Measurements from ENCODE around the gene LENEP. TPM values are rescaled to one million over a fixed set of nuclear protein-coding genes. Genes with fewer than 3 reads are reported as not detected.

LENEP gene
- total RNA-seq, 4 donors from 2014 or later: not detected

DNA sequence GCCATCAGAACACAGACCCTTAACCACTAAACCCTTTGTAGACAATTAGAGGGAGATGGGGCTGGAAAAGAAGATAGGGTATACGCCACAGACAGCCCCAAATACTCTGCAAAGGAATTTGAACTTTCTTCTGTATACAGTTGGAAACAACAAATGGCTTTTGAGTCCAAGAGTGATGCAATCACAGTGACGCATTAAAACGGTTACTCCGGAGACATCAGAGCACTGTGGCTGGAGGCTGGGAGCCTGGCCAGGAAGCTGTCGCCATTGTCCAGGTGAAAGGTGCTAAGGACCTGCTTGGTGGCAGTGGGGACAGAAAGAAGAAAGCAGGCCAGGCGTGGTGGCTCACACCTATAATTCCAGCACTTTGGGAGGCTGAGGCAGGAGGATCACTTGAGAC, 6.1 kb upstream of the LENEP start:
- in situ Hi-C loops (cut with MboI; ENCODE audit: low pct_ligation_motif_present in 1 of 4, low pct_unique_long_range_greater_than_20kb in 1 of 4, low sequenced_read_pairs in 3 of 4) (no loop called here), intact Hi-C loops (cut with DNase I; ENCODE audit: low total_unique reads) (no loop called here)
- Histone ChIP-seq H3K36me3 (peaks cover 0 to 9% (median 0%) of the 10 kb centered on the region in 4 donors), H3K27ac (no peak overlapping the region), H3K27me3 (no peaks in the 10 kb centered on the region), H3K4me3 (no peak overlapping the region), H3K4me1 (peaks cover 12 to 26% (median 20%) of the 10 kb centered on the region in 4 donors), H3K9me3 (no peaks in the 10 kb centered on the region)
- TF ChIP-seq EP300 (IDR thresholded peaks at IDR 0.05; ENCODE audit: low read depth): no peak
- TF ChIP-seq POLR2AphosphoS5 (IDR thresholded peaks at IDR 0.05): no peak
- no peak for TF ChIP-seq POLR2A (IDR thresholded peaks at IDR 0.05)
- TF ChIP-seq, protein P1, sequence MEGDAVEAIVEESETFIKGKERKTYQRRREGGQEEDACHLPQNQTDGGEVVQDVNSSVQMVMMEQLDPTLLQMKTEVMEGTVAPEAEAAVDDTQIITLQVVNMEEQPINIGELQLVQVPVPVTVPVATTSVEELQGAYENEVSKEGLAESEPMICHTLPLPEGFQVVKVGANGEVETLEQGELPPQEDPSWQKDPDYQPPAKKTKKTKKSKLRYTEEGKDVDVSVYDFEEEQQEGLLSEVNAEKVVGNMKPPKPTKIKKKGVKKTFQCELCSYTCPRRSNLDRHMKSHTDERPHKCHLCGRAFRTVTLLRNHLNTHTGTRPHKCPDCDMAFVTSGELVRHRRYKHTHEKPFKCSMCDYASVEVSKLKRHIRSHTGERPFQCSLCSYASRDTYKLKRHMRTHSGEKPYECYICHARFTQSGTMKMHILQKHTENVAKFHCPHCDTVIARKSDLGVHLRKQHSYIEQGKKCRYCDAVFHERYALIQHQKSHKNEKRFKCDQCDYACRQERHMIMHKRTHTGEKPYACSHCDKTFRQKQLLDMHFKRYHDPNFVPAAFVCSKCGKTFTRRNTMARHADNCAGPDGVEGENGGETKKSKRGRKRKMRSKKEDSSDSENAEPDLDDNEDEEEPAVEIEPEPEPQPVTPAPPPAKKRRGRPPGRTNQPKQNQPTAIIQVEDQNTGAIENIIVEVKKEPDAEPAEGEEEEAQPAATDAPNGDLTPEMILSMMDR (IDR thresholded peaks at IDR 0.05): no peak
- 53 to 79% methylated on average over 5 to 6 of the region's 6 CpGs for WGBS, 2 donors (ENCODE audit: low coverage in 1 of 2)
- no peak for DNase-seq

- 87% methylated on average over 17 of the region's 17 CpGs; no CpG with 5 or more reads in 1 of the 2 donors for WGBS, 2 donors (ENCODE audit: low coverage in 1 of 2)
Measured at GRCh38 chr1:154988058-154988954, 5.1 kb upstream of the LENEP start.

DNA sequence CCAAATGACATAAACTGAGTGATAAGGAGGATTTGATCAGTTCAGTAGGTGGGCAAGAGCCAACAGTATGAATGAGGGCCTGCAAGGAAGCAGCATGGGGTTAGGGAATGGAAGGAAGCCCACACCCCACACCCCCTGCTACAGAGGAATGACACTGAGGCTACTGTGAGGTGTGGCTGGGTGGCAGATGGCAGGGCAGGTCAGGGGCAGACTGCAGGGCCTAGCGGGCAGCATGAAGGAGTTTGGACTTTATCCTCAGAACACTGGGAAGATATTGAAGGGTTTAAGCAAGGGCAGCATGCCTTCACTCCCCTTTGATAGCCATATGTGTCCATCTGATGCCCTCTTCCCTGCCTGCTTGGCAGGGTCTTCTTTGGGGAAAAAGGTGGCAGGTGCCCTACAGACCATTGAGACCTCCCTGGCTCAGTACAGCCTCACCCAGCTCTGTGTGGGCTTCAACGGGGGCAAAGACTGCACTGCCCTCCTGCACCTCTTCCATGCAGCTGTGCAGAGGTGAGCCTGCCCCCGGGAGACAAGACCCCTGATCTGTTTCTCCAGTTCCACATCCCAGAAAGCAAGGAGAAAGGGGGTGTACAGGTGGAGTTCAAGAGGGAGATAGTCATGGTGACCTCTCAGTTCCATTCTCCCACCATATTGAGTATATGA, 4.1 kb upstream of the LENEP start:
- 74% methylated on average over 3 of the region's 3 CpGs; no CpG with 5 or more reads in 1 of the 2 donors for WGBS, 2 donors (ENCODE audit: low coverage in 1 of 2)
- DNase-seq: no peak

More at GRCh38 chr1:154988058-154988954, 5.1 kb upstream of the LENEP start:
- in situ Hi-C loops (cut with MboI; ENCODE audit: low pct_ligation_motif_present in 1 of 4, low pct_unique_long_range_greater_than_20kb in 1 of 4, low sequenced_read_pairs in 3 of 4) (no loop called here), intact Hi-C loops (cut with DNase I; ENCODE audit: low total_unique reads) (no loop called here)
- Histone ChIP-seq H3K4me1 (peaks cover 7 to 21% (median 15%) of the 10 kb centered on the region in 4 donors), H3K4me3 (no peak overlapping the region), H3K27me3 (no peaks in the 10 kb centered on the region), H3K36me3 (peaks cover 0 to 9% (median 0%) of the 10 kb centered on the region in 4 donors), H3K27ac (no peak overlapping the region), H3K9me3 (no peaks in the 10 kb centered on the region)
- DNase-seq: no peak
- TF ChIP-seq, protein P1 (IDR thresholded peaks at IDR 0.05): no peak
- no peak for TF ChIP-seq EP300 (IDR thresholded peaks at IDR 0.05; ENCODE audit: low read depth)

GRCh38 chr1:154990276-154990675, 3.1 kb upstream of the LENEP start:
- DNase-seq: no peak

More for the DNA sequence above, 4.1 kb upstream of the LENEP start:
- intact Hi-C loops (cut with DNase I; ENCODE audit: low total_unique reads) (no loop called here), in situ Hi-C loops (cut with MboI; ENCODE audit: low pct_ligation_motif_present in 1 of 4, low pct_unique_long_range_greater_than_20kb in 1 of 4, low sequenced_read_pairs in 3 of 4) (no loop called here)
- Histone ChIP-seq H3K27ac (no peak overlapping the region), H3K36me3 (peaks cover 0 to 9% (median 0%) of the 10 kb centered on the region in 4 donors), H3K4me3 (no peak overlapping the region), H3K9me3 (no peaks in the 10 kb centered on the region), H3K4me1 (peaks cover under 1 to 12% (median 6%) of the 10 kb centered on the region in 4 donors), H3K27me3 (no peaks in the 10 kb centered on the region)
- TF ChIP-seq POLR2A (IDR thresholded peaks at IDR 0.05) (no peak), POLR2AphosphoS5 (IDR thresholded peaks at IDR 0.05) (peak in 1 of 3 donors; percentile 10)

More at GRCh38 chr1:154990276-154990675, 3.1 kb upstream of the LENEP start:
- 91% methylated on average over 7 of the region's 8 CpGs; no CpG with 5 or more reads in 1 of the 2 donors for WGBS, 2 donors (ENCODE audit: low coverage in 1 of 2)
- intact Hi-C loops (cut with DNase I; ENCODE audit: low total_unique reads): no loop called here
- Histone ChIP-seq H3K4me1 (peaks cover 0 to 8% (median 4%) of the 10 kb centered on the region in 4 donors), H3K36me3 (peaks cover 0 to 9% (median 0%) of the 10 kb centered on the region in 4 donors), H3K27ac (no peak overlapping the region), H3K4me3 (no peak overlapping the region), H3K27me3 (no peaks in the 10 kb centered on the region), H3K9me3 (no peaks in the 10 kb centered on the region)
- no peak for TF ChIP-seq POLR2AphosphoS5 (IDR thresholded peaks at IDR 0.05)
- TF ChIP-seq EP300 (IDR thresholded peaks at IDR 0.05; ENCODE audit: low read depth): no peak
- TF ChIP-seq POLR2A (IDR thresholded peaks at IDR 0.05): no peak
- TF ChIP-seq, protein P1 (IDR thresholded peaks at IDR 0.05): no peak
- in situ Hi-C loops (cut with MboI; ENCODE audit: low pct_ligation_motif_present in 1 of 4, low pct_unique_long_range_greater_than_20kb in 1 of 4, low sequenced_read_pairs in 3 of 4): no loop called here

All from transverse colon (tissue), 4 donors.